ENCODE measurements around the gene STARD8.

DNA sequence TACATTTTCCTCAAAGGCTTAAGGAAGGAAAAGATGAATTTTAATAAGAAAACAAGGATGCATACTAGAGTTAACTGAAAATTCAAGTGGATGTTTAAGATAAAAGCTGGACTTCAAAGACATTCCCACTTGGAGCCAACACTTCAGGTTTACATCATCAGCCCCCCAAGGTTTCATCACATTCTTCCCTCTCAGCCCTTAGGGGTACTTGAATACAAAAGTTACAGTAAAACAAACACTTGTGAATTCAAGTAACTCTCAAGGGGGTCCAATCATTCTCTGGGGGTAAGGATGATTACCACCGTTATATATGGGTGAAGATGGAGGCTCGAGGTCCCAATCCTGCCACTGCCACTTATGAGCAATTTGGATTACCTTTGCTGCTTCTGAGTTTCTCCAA, 36.1 kb downstream of the STARD8 start:
- TF ChIP-seq GATA2 (IDR thresholded peaks at IDR 0.05; ENCODE audit: low read depth, low read length) = no peak
- no peak for TF ChIP-seq GATA3 (IDR thresholded peaks at IDR 0.05; ENCODE audit: low read depth, low read length)
